SK-MEL-5 (cell line): Measurements from ENCODE around the gene PYM1. TPM values are rescaled to one million over a fixed set of nuclear protein-coding genes. Genes with fewer than 3 reads are reported as not detected.

ENCODE experiments used
- DNase-seq: peaks from one replicate; pipeline ENCODE4 v3.0.0-alpha.2; 2016; ENCODE audit warnings: low read depth, low spot score
- in situ Hi-C: cut with HindIII; loops from 2 replicates; pipeline ENCODE4 v1.10.0; 2016; ENCODE audit warnings: low sequenced_read_pairs, high pct_unique_total_duplicates, low pct_unique_long_range_greater_than_20kb
- total RNA-seq: library from RNA; depleted of rRNA; stranded (reverse); fragments of >200 nt; shearing (Covaris generic); gene quantifications from 2 replicates; pipeline ENCODE4 v1.2.3, GENCODE V29; 2014

PYM1 gene
- total RNA-seq, 1 experiment from 2014 or later = 29.2 TPM

DNA sequence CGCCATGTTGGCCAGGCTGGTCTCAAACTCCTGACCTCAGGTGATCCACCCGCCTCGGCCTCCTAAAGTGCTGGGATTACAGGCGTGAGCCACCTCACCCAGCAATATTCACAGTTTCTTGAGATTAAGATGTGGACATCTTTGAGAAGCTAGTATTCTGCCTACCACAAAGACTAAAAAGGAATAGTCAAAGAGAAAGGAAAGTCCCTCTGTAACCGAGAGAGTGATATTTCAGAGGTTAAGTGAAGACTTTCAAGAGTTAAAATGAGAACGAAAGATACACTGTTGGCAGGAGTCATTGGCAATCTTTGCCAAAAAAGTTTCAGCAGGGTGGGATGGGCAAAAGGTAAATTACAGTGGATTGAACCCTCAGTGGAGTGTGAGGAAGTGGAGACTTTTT is 18.9 kb upstream of the PYM1 start:
- in situ Hi-C loops = no loop called here
- no peak for DNase-seq

DNA sequence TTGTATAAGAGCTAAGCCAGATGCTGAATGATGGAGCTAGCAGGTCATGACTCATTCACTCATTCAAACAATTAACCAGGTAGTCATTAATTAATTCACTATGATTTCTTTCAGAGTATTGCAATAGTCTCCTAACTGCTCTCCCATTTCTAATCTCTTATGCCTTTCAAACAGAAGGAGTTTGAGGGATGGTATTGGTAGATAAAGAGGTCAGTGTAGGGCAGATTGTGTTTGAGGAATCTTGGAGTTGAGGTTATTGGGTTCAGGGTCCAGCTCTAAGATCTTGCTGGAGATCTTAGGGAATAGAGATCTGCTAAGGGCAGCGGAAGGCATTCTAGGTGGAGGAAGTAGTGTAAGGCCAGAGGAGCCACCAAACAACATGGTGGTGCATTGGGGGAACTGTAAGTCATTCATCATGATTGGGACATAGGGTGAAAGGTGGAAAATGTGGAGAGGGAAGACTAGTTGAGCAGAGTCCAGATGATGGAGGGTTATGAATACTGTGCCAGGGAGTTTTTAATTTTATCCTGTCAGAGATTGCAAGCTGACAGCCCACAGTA is 15.0 kb upstream of the PYM1 start:
- in situ Hi-C loops = no loop called here
- DNase-seq = no peak

DNA sequence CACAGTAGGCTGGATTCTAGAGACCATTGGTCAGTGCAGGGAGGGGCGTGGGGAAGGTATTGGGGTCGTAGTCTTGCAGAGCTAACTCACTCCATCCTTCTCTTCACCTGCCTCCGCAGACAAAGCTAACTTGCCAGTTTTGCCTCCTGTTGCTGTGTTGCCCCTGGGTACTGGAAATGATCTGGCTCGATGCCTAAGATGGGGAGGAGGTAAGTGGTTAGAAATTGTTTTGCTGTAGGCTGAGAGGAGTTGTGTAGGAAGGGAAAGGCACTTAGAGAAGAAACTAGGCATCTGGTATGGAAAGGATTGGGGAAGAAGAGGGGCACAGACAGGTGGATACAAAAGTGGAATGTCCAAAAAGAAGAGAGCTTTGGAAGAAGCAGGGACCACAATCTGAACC is 14.4 kb upstream of the PYM1 start:
- DNase-seq = no peak
- in situ Hi-C loops = no loop called here

DNA sequence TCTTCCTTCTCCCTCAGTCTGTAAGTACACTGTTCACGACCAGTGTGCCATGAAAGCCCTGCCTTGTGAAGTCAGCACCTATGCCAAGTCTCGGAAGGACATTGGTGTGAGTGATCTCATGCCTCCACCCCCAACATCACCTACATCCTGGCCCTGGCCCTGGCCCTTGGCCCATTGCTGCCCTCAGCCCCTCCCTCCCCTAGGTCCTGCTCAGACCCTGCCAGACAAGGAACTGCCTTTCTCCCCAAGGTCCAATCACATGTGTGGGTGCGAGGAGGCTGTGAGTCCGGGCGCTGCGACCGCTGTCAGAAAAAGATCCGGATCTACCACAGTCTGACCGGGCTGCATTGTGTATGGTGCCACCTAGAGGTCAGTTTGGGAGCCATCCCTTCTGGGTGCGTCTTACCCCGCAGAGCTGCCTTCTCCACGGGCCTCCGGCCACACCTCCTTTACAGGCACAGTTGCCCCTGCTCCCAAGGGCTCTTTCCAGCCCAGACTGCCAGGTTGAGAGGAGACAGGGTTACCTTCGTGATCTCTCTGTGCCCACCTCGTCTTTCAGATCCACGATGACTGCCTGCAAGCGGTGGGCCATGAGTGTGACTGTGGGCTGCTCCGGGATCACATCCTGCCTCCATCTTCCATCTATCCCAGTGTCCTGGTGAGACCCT is 12.5 kb upstream of the PYM1 start:
- DNase-seq = peak; percentile 89
- in situ Hi-C loops = no loop called here

DNA sequence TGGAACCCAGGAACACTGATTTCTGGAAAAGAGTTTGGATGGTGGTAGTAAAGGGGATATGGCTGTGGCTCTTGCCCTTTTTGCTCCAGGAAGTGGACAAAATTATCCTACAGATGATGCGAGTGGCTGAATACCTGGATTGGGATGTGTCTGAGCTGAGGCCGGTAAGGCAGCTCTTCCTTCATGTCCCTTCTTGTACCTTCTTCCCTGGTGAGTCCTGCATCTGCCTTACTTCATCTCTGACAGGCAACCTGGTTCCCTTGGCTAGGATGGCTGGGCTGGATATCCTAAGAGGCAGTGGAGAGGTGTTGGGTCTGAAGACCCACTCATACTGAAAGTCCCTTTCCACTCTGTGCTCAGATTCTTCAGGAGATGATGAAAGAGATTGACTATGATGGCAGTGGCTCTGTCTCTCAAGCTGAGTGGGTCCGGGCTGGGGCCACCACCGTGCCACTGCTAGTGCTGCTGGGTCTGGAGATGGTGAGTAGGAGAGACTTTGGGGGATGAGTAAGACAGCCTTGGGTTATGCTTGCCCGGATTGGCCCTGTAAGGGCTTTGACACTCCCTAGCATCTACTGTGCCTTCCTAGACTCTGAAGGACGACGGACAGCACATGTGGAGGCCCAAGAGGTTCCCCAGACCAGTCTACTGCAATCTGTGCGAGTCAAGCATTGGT is 11.3 kb upstream of the PYM1 start:
- DNase-seq = no peak
- in situ Hi-C loops = no loop called here

DNA sequence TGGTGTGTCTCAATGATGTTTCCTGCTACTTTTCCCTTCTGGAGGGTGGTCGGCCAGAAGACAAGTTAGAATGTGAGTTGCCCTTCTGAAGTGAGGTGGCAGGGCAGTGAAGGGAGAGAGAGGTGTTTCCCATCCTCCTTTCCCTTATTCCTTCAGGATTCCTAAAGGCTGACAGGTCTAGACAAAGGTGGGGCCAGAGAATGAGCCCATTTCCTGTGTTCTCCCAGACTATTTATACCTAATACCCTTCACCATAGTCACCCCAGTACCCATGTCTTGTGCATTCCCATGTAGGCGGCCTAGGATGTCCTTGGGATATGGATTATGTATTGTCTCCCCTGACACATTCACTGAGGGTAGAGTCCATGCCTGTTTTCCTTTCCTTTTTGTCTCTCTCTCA is 10.3 kb upstream of the PYM1 start:
- in situ Hi-C loops = no loop called here
- no peak for DNase-seq

DNA sequence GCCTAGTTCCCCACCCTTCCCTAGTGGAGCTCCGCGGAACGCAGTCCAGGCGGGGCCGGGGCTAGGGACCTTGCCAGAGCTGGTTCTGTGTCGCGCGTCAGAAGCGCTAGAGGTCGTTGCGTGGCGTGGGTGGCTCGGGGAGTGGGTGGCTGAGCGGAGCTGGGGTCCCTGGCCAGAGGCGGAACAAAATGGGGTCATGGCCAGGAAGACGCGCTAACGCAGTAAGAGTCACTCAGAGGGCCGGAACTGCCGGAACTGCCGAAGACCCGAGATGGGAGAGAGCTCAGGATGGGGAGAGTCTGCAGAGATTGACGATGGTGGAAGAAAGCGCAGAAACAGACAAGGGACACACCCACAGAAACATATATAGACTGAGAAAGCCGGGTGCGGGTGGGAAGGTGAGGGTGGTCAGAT is 8.1 kb upstream of the PYM1 start:
- DNase-seq = no peak
- in situ Hi-C loops = no loop called here

DNA sequence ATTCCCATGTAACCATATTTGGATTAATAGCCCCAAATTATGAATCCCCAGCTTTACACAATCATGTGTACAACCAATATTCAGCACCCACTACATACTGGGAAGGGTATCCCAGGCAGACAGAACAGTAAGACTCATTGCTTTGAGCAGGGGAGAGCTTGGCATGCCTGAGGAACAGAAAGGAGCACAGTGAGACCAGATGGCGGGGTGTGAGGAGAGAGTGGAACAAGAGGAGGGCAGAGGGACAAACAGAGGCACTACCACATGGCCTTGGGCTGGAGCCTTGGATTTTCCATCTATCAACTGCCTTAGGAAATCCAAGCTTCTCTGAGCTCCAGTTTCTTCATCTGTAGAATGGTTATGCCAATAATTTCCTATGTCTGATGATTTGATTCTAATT is 7.1 kb upstream of the PYM1 start:
- in situ Hi-C loops = no loop called here
- DNase-seq = no peak

DNA sequence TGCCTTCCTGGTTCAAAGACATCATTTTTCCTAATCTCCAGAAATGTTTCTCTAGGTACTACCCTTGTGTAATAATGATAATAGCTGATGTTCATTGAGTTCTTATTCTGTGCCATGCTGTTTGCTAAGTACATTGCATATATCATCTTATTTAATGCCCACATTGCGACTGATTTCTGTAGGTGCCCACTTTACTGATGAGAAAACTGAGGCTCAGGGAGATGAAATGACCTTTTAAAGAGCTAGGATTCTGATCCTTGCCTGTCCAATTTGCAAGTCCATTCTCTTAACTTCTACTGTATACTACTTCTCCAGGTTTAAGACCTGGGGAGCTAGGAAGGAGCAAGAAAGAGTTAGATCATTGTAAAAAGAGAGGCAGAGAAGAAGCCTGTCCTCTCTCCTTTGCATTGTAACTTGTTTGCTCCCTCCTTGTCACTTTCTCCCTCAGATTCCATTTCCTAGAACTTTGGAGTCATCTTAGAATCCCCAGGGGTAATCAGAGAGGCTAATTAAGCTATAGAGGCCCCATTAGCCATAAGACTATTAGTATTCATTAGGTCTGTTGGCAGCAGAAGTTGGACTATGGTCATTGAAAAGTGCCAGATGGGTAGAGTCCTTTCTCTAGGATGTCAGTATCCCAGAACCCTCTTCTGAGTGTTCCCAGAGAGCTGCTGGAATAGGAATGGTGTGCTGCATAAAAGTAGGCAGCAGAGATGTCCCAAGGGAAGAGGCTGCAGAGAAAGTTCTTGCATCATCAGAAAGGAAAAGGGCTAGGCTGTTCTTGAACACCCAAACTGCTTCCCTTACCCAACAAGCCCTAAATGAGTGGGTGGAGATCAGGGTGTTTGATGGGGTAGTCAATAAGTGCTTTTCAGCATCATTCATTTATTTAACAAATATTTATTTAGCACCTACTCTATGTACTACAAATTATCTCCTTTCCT is 6.4 kb upstream of the PYM1 start:
- no peak for DNase-seq
- in situ Hi-C loops = no loop called here

DNA sequence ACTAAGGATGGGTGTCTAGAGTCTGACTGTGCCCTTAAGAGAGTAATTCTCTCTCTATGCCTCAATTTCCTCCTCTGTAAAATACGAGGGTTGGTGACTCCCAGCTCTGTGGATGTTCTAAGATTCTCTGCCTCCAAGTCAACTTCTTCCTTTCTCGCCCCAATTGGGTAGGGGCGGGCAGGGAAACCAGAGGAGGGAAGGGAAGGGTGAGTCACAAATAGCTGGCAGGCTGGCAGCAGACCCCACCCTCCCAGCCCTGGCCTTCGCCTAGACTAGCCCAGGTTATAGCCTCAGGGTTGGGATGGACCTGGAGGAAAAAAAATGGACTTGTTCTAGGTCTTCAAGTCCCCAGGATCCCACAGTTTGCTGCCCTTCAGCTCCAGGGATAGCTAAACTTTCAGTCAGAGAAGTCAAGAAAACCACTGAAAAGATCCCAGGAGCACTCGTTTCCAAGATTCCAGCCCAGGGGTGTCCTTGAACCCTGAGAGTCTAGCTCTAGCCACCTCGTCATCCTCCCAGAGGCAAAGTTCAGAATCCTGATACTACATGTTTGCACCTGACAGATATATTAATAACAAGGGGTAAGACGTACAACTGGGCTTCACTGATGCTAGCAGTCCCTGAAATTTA is 5.6 kb upstream of the PYM1 start:
- DNase-seq = no peak
- in situ Hi-C loops = no loop called here

DNA sequence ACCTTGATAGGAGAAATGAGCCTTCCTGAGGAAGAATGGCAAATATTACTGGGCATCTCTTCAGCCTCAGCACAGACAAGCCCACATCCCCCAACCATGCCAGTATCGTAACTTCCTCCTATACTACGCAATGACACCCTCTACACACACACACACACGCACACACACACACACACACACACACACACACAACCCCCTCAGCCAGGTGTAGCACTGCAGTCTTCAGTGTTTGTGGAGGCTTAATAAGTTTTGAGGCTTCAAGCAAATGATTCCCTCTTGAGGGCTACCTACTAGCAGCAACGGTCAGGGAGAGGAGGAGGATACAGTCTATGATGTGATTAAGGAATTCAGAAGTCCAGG is 4.8 kb upstream of the PYM1 start:
- DNase-seq = no peak
- in situ Hi-C loops = no loop called here

DNA sequence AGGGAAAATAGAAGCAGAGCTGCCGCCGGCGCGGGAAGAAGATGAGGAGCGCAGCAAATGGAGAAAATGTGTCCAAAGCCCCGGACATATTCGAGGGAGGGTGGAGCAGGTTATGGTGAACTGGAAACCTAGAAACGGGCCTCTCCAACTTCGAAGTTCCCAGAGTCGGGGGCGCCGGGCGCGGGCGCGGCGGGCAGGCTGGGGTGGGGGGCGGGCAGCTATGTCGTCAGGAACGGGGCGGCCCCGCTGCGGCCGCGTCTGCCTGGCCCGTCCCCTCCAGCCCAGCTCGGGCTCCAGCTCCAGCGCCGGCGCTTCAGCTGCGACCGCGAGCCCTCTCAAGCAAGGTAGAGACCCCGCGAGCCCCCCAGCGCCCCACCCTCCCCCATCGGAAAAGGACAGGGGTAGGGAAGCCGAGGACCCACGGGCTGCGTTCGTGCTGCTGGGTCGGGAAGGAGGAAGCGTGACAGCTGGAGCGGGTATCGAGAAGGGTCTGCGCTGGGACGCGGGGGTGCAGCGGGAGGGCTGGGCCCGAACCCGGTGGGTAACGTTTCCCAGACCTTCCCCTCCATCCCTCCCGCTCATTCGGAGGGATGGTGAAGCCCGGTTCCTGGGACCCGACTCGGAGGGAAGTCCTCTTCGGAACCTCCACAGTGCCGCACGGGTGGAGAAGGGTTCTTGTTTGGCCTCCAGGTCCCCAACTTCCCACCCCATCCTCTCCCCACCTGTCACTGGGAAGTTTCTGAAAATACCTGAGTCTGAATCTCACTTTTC is 4.3 kb upstream of the PYM1 start:
- in situ Hi-C loops = no loop called here
- no peak for DNase-seq

DNA sequence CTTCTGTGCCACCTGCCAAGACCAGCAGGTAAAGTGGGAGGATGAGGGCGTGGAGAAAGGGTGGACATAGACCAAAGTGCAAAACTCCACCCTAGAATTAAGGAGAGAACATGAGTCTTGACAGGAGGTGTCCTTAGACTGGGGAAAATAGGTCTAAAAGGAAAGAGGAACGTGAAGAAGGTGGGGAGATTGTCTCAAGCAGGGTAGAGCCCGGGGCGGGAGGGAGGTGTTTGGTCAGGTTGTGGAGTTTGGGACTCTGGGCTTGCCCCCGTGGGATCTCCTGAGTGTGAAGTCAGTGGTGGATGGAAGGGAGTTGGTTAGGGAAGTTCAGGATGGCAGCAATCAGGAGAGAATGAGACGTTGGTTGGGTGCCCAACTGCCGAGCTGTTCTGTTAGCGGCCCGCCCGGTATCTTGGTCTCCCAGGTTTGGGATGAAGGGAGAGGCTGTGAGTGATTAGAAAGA is 3.7 kb upstream of the PYM1 start:
- DNase-seq = no peak
- in situ Hi-C loops = no loop called here

DNA sequence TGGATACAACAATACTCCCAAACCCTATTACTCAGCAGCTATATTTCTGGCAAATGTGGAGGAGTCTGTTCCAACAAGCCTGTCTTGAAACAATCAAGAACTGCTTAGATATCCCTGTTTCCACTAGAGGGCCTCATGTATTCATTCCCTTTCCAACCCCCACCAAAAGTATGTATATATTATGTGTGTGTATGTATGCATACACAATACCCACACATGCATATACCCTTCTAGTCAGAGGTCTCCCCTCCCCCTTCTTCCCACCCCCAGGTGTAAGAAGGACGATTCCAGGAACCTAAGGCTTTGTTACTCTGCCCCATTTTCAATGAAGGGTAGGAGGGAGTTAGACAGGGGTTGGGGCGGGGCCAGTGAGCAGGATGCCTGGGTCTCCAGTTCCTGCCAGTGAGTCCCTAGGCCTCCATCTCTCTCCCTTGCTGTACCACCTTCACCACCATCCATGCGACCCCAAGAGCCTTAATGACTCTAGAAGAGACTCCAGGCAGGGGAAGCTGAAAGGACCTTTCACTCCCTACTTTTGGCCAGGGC is 3.1 kb upstream of the PYM1 start, which contains the start of gene DGKA:
TSS of gene DGKA (plus strand) at position 392 of the 546 bp plus-strand sequence. CDS start 5,342 bp downstream, outside the sequence.
- in situ Hi-C loops = no loop called here
- DNase-seq = peak; percentile 80

DNA sequence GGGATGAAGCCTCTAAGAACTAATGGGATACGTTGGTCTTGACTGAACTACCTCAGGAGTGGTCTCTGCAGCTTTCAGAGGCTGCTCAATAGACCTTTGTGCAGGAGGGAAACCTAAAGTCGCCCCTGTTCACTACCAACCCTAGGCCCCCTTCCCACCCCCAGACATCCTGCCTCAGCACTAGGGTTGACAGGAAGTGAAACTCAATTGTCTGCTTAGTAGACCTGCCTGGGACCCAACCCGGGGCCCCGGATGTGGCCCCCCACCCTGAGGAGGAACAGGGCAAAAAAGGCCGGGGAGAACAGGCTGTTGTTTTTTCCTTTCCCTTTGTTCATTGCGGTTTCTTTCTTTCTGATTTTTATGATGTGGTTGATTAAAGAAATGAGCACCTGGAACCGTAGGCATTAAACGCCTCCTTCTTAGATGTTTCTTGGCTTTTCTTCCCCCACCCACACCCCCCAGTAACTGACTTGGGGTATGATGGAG is 1.7 kb upstream of the PYM1 start:
- no peak for DNase-seq
- in situ Hi-C loops = no loop called here

DNA sequence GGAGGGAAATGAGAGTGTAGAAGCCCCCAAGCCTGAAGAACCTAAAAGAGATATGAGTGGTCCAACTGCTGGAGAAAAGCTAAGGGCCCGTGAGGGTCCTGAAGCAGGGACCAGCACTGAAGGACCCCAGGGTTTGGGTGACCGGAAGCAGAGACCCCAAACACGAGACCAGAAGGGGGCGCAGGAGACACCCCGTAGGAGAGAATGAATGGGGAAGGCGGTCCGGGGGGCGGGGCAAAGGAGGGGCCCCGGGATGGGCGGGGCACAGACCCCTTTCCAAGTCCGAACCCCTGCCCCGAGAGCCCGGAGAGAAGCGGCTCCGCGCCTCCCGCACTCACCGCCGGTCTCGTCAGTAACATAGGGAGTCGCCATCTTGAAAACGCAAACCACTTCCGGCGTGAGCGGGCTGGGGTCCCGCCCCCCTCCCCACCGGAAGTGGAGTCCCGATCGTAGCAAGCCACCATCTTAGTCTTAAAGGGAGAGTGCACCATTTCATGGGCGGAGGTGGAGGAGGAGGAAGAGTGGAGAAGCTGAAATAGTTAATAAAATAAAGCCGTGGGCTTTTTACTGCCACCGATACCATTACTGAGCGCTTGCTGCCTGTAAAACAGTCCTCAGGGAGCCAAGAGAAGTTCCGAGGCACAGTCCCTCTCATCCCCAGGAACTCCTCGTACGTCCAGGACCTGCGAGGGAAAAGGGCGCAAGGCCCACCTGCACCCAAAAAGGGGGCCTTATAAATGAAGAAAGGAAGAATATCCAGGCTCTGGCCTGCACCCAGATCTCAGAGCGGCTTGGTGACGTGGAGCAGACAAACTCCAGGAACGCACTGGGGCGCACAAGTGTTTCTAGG is 731 bp downstream of the PYM1 start:
- in situ Hi-C loops = no loop called here
- peak; percentile 94 for DNase-seq
